Central memory CD4-positive, alpha-beta T cell (primary cell): Measurements from ENCODE around the gene LMF1.

ENCODE experiments used
- DNase-seq: peaks from one replicate; pipeline ENCODE4 v3.0.0; 2022

The LMF1 gene

DNA sequence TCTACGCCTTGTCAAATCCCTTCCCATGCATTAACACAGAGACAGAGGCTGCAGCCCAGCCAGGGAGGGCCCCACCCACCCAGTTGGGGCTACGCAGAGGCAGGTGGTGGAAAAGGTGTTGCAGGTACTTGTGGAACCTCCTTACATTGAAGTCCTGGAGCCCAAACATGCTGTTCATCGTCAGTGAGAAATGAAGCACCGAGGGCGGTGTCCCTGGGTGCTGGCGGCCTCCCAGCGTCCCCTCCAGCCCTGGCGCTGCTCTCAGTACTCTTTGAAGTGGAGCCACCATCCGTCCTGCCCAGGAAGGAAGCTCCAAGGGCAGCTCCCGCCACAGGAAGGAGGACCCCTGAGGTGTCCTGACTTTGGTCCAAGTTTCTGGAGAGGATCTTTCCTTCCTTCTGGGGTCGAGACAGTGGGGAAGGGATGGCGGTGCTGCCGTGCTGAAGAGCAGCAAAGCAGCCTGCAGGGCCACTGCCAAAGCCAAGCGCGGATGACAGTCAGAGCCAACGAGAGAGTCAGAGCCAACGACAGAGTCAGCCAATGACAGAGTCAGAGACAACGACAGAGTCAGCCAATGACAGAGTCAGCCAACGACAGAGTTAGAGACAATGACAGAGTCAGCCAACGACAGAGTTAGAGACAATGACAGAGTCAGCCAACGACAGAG is 23.4 kb downstream of the LMF1 start:
- DNase-seq = no peak

DNA sequence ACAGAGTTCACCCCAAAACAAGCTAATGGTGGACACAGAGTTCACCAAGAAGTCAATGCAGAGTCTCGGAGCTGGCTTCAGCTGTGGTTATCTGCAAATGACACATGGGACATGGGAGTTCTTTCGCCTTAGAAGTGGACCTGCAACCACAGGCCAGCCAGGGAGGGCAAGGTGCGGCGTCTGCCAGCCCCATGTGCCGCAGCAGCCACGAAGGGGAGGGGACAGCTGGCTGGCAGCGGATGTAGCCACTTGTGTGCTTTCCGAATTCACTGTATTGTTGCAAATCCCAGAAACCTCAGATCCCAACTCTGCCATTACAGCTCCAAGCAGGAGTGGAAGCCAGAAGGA is 24.8 kb downstream of the LMF1 start:
- no peak for DNase-seq

DNA sequence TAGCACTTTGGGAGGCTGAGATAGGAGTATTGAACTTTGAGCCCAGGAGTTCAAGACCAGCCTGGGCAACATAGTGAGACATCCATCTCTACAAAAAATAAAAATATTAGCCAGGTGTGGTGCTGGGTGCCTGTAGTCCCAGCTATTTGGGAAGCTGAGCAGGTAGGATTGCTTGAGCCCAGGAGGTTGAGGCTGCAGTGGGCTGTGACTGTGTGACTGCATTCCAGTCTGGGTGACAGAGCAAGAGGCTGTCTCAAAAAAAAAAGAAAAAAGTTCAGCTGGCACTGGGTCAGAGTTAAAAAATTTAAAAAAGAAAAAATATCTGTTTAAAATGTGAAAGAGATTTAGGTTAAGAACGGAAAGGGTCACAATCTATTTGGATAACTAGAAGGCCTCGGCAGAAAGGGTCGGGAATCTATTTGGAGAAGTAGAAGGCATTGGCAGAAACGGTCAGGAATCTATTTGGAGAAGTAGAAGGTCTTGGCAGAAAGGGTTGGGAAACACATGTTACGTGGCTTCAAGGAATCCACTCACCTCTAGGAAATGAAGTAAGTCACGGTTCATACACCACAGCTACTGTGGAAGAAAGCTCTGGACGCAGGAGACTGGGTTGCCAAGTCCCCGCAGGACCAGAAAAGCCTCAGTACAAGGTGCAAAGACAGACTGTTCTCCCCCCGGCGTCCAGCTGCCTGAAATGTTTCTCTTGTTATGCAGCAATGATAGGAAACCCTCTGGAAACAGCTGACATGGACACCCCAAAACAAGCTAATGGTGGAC is 25.3 kb downstream of the LMF1 start:
- no peak for DNase-seq

DNA sequence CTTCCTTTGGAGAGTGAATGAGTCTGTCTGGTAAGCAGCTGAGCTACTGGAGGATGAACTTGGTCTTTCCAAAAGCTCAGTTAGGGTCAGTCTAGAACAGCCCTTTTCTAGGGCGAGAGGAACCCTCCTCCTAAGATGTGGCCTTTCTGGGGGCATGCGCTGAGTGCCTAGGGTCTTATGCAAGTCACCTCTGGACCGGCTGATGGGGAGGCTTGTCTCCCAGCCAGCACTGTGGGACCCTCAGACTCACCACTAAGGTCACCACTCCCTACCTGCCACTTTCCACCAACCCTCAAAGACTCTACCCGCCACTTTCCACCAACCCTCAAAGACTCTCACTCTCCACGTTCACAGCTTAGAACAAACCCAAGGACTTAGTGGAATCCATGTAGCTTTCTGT is 26.8 kb downstream of the LMF1 start:
- DNase-seq = no peak

DNA sequence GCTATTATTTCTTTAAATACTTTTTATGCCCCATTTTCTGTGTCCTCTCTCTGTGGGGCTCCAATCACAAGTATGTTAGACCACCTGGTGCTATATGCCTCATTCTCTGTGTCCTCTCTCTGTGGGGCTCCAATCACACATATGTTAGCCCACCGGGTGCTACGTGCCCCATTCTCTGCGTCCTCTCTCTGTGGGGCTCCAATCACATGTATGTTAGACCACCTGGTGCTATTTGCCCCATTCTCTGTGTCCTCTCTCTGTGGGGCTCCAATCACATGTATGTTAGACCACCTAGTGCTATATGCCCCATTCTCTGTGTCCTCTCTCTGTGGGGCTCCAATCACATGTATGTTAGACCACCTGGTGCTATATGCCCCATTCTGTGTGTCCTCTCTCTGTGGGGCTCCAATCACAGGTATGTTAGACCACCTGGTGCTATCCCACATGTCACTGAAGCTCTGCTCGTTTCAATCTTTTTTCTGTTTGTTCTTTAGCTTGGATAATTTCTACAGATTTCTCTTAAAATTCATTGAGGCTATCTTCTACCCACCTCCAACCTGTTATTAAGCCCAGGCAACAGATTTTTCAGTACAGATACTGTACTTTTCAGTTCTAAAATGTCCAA is 28.2 kb downstream of the LMF1 start:
- no peak for DNase-seq

DNA sequence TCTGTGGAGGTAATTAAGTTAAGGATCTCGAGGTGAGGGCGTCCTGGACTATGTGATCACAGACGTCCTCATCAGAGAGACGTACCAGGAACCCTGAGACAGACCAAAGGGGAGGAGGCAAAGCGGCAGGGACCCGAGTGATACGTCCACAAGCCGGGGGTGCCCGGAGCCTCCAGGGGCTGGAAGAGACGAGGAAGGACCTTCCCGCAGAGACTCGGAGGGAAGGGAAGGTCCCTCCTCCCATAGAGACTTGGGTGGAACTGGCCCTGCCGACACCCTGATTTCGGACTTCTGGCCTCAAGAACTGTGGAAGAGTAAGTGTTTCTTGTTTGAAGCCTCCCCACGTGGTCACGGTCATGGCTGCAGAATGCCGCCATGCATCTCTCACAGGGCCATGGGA is 30.8 kb downstream of the LMF1 start:
- no peak for DNase-seq

DNA sequence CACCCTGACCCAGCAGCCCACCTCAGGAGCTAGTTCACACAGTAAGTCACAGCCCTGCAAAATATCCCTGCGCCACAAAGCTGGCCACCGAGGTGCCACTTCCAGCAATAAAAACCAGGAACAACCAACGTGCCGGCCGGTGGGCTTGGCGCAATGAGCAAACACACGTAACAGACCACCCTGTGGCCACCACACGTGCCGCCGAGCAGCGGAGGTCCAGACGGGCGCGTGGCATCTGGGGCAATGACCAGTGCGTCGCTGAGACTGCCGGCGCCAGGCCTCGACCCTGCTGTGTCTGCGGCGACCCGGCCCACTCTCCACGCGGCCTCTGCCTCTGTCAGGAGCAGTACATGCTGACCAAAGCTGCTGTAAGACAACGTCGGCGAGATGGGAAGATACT is 31.5 kb downstream of the LMF1 start:
- no peak for DNase-seq

DNA sequence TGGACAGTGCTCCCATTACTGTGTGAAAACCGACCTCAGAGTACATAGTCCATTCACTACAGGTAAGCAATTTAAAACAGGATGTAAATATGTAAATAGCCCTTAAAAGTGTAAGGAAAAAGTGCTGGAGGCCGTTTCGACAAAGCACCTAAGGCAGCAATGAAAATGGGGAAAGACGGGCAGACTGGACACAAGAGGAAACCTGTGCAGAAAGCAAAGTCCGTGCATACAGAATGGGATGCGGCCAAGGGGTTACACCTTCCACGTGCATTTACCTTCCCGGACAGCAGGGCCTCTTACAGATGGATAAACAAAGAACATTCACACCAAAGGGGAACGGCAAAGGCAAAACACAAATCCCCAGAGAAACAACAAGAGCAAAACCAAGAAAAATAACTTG is 32.0 kb downstream of the LMF1 start:
- no peak for DNase-seq

DNA sequence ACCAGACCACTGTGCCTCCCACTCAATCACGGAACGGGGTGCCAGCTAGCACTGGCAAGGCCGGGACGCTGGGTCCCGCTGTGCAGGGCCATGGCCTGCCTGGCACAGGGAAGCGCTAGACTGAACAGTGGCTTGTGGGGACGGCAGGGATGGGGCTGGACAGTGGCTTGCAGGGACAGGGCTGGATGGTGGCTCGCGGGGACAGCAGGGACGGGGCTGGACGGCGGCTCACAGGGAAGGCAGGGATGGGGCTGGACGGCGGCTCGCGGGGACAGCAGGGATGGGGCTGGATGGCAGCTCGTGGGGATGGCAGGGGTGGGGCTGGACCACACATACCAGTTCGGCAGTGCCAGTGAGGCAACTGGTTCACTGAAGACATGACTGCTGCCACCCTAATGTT is 32.6 kb downstream of the LMF1 start:
- no peak for DNase-seq

DNA sequence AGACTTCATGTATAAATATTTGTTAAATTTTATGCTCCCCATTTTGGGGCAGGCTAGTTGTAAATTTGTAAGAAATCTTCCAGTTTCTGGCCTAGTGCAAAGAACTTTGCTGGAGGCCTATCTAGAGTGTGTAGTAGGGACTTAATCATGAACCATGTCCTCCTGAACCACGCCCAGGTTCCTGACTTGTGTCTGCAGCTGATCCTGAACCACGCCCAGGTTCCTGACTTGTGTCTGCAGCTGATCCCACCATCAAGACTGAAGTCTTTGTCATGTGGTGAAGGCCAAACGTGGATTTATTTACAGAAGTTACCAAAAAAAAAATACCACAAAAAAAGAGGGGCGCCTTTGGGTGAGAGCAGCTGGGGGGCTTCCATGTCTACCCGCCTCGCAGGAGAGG is 33.1 kb downstream of the LMF1 start:
- DNase-seq = no peak

DNA sequence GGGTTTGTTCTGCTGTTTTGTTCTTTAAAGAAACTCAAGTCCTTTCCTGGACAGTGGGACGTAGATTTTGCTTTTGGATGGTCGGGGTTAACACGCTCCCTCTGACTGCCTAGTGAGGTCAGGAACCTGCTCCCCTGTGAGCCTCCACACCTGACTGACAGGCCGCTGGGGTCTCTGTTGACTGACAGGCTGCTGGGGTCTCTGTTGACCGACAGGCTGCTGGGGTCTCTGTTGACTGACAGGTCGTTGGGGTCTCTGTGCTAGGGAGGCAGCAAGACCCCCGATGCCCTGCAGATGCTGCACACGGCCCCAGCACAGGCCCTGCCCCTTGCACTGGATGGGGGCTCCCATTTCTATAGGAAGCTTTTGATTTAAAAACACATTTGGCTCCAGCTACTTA is 33.5 kb downstream of the LMF1 start:
- DNase-seq = no peak

DNA sequence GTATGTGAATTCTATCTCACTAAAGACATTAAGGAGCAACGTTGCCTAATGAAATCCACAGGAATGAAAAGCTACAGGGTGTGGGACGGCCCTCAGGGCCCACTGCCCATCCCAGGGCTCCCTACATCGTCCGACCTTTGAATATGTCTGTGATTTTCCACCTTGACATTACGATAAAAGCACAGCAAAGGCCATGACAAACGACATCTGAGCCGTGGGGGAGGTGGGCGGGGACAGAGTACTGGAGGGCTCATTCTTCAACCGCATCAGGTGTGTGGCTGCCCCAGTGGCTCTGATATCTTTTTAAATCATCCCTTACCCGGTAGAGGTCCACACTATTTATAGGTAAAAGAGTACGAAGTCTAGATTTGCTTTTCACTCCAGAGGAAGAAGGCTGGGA is 35.1 kb downstream of the LMF1 start:
- DNase-seq = no peak

DNA sequence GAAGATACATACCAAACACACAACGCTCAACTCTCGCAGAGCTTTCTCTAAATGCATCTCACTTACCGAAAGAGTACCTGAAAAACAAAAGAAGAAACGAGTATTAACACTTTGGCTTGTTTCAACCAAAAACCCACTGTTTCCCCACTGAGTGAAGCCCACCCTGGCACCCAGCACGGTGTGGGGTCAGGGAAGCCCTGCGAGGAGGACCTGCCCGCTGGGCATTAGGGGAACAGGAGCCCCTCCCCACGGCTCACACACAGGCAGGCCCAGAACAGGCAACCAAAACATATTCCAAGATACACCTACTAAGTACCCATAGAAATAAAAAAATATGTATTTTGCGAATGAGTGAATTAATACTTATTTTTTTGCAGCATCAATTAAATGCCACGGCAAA is 36.6 kb downstream of the LMF1 start:
- DNase-seq = no peak

DNA sequence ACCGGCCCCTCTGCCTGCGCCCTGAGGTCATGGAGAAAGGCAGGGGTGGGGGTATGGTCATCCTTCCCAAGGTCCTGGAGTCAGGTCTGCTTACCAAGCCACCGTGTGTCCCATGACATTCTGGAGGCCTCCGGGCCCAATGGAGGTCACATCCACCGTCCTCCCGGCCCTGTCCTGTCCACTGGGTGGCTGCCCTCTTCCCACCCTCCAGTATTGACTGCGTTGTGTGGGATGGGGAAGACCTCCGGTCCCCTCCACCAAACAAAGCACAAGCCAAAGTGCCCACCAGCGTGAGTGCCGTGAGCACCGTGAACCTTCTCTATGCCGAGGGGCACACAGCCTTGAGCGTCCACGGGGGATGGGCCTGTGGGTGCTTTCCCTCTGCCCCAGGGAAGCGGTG is 37.2 kb downstream of the LMF1 start:
- no peak for DNase-seq

DNA sequence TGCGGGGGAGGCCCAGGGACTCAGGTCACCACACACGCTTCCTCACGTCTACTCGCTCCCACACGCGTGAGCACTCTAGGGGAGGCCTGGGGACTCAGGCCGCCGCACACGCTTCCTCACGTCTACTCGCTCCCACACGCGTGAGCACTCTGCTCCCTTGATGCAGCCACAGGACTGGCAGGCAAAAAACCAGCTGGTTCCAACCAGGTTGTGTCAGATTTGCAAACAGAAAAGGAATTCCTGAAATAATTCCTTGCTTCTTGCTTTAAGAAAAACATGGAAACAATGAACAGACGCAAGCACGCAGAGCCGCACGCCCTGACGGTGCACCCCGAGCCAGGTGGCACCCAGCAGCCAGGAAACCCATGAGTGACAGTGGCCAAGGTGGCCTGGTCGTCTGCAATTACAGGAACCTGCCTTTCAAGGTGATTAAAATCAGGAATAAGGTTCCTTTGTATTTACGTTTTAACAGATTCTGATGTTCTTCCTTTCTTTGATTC is 37.9 kb downstream of the LMF1 start:
- DNase-seq = no peak

DNA sequence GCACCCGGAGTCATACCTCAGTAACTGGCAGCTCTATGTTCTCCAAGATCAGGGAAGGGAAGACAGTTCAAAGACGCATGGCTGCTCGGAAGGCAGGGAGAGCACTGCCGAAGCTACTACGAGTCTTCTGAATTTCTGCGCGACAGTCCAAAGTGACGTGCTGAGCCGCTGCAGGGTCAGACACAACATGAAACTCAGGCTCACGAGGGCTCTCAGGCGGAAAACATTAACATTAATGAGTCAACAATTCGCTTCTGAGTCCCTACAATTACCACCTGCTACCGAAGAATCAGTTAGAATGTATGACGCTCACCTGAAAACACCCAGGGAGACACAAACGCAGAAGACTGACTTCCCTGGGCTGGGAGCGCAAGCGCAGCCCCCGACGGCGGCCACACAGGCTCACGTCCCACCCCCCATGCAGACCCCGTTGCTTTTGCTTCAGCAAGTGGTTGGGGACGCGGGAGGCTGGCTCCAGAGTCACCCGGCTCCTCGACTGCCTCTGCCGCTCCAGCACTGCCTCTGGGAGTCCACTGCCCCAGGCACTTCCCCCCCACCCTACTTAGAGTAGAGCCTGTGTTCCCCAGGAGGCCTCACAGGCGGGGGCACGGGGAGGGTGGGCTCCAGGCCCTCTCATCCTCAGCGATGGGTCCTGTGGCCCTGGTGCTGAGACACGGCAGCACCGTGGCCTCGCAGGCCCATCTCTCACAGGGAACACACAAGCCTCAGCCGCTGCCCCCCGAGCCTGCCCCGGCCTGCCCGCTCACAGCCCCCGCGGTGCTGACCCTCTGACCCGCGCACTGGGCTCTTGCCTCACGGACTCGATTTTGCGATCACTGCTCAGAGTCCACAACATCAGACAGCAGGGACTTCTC is 38.9 kb downstream of the LMF1 start:
- DNase-seq = no peak

DNA sequence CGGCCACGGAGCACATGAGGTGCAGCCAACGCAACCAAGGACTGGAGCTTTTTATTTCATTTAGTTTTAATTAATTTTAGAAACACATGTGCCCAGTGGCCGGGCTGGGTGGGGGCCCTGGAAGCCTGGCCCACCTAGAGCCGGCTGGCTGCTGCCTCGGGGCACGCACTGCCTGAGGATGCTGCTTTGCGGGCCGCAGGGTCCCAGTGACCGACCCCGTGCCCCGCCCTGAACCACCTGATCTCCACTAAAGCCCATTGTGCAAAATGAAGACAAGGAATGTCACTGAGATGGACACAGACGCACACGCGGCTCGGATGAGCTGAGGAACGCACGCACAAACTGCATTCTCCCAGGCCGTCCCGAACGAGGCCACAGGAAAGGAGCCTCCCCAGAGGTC is 39.6 kb downstream of the LMF1 start:
- DNase-seq = no peak

DNA sequence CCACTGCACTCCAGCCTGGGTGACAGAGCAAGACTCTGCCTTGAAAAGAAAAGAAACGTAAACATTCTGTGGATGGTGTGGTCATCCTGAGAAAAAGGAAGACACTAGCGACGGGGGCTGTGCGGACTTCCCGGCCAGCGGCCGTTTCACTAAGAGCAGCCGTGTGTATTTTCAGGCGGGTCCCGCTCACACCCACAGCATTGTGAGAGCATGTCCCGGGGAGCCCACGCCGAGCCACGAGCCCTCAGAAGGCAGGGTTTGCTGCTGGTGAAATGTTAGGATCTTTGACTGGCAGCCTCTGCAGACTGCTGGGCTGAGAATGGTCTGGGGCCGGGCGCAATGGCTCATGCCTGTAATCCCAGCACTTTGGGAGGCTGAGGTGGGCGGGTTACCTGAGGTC is 40.3 kb downstream of the LMF1 start:
- DNase-seq = no peak

DNA sequence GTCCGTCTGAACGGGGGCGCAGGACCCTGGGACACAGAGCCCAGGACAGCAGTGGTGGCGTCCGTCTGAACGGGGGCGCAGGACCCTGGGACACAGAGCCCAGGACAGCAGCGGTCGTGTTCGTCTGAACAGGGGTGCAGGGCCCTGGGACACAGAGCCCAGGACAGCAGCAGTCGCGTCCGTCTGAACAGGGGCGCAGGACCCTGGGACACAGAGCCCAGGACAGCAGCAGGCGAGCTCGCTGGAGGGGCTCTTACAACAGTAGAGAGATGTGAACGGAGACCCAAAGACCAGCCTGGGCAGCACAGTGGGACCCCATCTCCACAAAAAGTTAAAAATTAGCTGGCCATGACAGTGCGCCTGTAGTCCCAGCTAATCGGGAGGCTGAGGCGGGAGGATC is 40.7 kb downstream of the LMF1 start:
- no peak for DNase-seq

DNA sequence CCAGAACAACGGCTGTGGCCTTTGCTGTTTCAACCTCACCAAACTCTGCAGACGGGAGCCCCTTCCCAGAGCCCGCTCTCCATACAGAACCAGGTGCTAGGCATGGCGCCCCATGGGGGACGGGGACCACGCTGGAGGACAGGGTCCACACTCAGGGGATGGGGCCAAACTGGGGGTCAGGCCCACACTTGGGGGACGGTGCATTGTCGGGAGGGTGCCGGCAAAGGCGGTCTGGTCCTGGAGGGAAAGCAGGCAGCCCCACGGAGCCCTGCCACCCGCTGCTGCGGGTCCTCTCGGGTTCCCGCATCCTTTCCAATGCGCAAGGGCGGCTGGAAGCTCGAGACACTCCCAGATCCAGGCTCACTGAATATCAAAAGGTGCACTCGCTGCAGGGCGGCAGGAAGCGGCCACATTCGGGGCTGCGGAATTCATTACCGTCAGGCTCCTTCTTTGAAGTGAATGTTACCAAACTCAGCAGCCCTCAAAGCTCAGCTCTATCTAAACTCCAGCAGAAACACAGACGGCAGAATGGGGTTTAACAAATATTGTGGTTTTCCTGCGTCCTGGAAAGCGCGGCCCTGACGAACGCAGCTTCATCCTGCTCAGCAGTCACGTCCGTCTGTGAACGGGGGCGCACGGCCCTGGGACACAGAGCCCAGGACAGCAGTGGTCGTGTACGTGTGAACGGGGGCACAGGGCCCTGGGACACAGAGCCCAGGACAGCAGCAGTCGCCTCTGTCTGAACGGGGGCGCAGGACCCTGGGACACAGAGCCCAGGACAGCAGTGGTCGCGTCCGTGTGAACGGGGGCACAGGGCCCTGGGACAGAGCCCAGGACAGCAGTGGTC is 41.3 kb downstream of the LMF1 start:
- DNase-seq = no peak

DNA sequence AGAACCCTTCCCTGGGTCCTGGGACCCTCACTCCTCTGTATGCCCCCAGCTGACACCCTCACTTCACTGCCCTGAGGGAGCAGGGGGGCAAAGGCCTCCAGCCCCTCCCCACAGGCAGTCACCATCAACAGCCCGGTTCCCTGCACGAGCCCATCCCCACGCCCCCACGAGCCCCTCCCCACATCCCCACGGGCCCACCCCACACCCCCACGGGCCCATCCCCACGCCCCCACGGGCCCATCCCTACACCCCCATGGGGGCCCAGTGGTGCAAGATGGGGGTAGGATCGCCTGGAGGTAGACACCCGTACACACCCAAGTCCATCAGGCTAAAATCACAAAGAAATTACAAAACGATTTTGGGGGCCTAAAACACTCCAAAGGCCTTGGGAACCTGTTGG is 42.3 kb downstream of the LMF1 start:
- no peak for DNase-seq

DNA sequence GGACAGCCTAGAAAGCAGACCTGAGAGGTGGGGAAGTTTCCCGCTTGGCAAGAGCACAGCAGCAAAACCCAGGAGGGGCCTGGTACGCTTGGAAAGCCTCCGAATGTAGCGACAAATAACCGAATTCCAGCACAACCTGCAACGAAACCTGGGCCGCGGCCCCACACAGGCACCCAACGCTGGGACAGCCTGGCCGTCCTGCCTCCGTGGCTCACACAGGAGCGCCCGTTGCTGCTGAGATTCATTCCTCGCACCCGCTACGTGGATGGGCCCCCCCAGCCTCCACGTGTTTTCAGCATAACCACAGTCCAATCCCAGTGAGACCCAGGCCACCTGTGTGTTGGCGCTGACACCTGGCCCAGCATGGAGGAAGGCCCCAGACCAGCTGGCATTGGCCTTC is 42.9 kb downstream of the LMF1 start:
- DNase-seq = no peak
